Activated CD4-positive, alpha-beta T cell treated with anti-CD3 and anti-CD28 coated beads, Interleukin-2, amount 10 ng/mL, durations not matched to agents 7 days and 5 days (primary cell): ENCODE measurements around the gene MOK. TPM values are rescaled to one million over a fixed set of nuclear protein-coding genes. Genes with fewer than 3 reads are reported as not detected.

ENCODE experiments used
- CTCF ChIA-PET: fragments of 350-600 bp; sonication (Branson Sonifier 250); formaldehyde crosslinking; loops from one replicate; lab custom pipeline; 2021; ENCODE audit warnings: antibody characterized with exemption; lab: Charles Lee
- POLR2A ChIA-PET: fragments of 350-600 bp; sonication (Branson Sonifier 250); formaldehyde crosslinking; loops from one replicate; lab custom pipeline; 2021; ENCODE audit warnings: antibody characterized with exemption; lab: Charles Lee
- DNase-seq: peaks from one replicate; pipeline ENCODE4 v3.0.0-alpha.2; 2020
- H3K27ac Mint-ChIP-seq: one replicate; pipeline ENCODE4 v1.8.0; 2021; ENCODE audit warnings: mild to moderate bottlenecking, moderate library complexity, mixed read lengths
- H3K27me3 Mint-ChIP-seq: one replicate; pipeline ENCODE4 v1.8.0; 2021; ENCODE audit warnings: mixed read lengths
- H3K36me3 Mint-ChIP-seq: one replicate; pipeline ENCODE4 v1.8.0; 2021; ENCODE audit warnings: low read depth, mixed read lengths
- H3K4me1 Mint-ChIP-seq: one replicate; pipeline ENCODE4 v1.8.0; 2021; ENCODE audit warnings: mixed read lengths
- H3K4me3 Mint-ChIP-seq: one replicate; pipeline ENCODE4 v1.8.0; 2021; ENCODE audit warnings: mild to moderate bottlenecking, moderate library complexity, mixed read lengths
- H3K9me3 Mint-ChIP-seq: one replicate; pipeline ENCODE4 v1.8.0; 2021; ENCODE audit warnings: mixed read lengths
- total RNA-seq, 2 experiments: library from RNA; stranded (reverse); gene quantifications; one replicate each; pipeline ENCODE4 v1.2.3, GENCODE V29; 2021

The MOK gene
- total RNA-seq, 2 experiments from 2014 or later: 0.96 to 1.4 TPM

DNA sequence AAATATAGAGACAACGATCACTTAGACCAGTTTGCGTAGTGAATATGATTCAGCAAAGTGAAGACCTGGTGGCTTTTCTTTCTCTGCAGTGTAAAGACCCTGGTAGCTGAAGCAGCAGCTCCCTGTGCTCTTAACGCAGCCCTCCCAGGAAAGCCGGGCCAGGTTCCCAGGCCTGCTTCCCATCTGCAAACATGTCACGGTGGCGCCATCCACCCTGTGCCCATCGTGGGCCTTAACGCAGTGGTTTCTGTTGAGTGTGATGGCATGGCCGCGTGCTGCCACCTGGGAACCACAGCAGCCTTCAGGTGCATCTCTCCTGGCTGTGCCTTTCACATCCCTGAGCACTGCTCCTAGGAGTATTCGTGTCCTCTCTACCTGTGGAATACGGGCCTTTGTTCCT, 93.7 kb downstream of the MOK start:
- Mint-ChIP-seq H3K36me3 (peaks cover 7% of the 10 kb centered on the region), H3K27ac (no peak overlapping the region), H3K4me1 (no peaks in the 10 kb centered on the region), H3K9me3 (no peaks in the 10 kb centered on the region), H3K4me3 (no peak overlapping the region), H3K27me3 (no peaks in the 10 kb centered on the region)
- DNase-seq: no peak
- ChIA-PET POLR2A (no interaction called here), CTCF (no interaction called here)

DNA sequence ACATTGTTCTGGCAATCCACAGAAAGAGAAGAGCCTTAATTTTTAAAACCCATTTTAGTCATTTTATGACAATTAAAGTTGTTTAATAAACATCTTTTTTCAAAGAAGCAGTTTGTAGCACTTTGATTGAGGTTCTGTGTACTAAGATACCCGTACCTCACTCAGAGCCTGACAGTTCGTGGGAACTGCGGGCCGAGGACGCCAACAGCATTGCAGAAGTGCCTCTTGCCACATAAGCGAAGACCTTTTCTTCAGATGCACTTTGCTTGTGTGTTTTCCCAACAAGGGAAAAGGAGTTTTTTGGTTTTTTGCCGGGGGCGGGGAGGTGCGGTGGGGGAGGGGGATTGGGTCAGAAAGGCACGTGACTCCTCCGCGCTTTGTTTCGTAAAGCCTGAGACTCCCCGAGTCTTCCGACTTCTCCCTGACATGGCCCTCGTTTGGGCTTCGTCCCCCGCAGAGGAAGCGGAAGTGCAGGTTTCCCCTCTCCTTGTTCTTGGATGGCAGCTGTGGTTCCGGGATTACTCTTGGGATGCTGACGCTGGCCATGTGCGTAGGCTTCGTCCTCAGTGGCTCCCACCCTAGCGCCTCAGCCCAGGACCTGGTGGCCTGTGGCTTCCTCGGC, 94.4 kb downstream of the MOK start:
- Mint-ChIP-seq H3K4me1 (peaks cover under 1% of the 10 kb centered on the region), H3K9me3 (no peaks in the 10 kb centered on the region), H3K27ac (no peak overlapping the region), H3K36me3 (peaks cover 10% of the 10 kb centered on the region), H3K4me3 (no peak overlapping the region), H3K27me3 (no peaks in the 10 kb centered on the region)
- ChIA-PET CTCF (no interaction called here), POLR2A (no interaction called here)
- DNase-seq: no peak

DNA sequence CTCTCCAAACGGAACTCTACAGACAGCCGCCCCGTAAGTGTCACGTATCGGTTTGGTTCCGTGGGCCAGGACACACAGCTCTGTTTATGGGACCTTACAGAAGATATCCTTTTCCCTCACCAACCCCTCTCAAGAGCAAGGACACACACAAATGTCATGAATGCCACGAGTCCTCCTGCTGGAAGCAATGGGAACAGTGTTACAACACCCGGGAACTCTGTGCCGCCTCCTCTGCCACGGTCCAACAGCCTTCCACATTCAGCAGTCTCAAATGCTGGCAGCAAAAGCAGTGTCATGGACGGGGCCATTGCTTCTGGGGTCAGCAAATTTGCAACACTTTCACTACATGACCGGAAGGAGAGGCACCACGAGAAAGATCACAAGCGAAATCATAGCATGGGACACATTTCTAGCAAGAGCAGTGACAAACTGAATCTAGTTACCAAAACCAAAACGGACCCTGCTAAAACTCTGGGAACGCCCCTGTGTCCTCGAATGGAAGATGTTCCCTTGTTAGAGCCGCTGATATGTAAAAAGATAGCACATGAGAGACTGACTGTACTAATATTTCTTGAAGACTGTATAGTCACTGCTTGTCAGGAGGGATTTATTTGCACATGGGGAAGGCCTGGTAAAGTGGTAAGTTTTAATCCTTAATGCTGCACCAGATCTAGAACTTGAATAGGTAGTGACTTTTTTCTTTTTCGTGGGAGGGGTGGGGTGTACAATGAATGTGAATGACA, 95.6 kb downstream of the MOK start:
- no peaks in the 10 kb centered on the region for H3K9me3 Mint-ChIP-seq
- ChIA-PET POLR2A (no interaction called here), CTCF (no interaction called here)
- peaks cover 14% of the 10 kb centered on the region for H3K36me3 Mint-ChIP-seq
- H3K27ac Mint-ChIP-seq: no peak overlapping the region
- no peak for DNase-seq
- peaks cover 5% of the 10 kb centered on the region for H3K4me1 Mint-ChIP-seq
- no peaks in the 10 kb centered on the region for H3K27me3 Mint-ChIP-seq
- no peak overlapping the region for H3K4me3 Mint-ChIP-seq

DNA sequence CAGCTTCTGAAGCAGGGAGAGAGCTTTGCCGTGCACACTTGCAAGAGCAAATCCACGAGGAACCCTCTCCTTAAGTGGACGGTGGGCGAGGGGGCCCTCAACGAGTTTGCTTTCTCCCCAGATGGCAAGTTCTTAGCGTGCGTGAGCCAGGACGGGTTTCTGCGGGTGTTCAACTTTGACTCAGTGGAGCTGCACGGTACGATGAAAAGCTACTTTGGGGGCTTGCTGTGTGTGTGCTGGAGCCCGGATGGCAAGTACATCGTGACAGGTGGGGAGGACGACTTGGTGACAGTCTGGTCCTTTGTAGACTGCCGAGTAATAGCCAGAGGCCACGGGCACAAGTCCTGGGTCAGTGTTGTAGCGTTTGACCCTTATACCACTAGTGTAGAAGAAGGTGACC, 96.2 kb downstream of the MOK start:
- Mint-ChIP-seq H3K27me3 (no peaks in the 10 kb centered on the region), H3K4me3 (no peak overlapping the region), H3K9me3 (no peaks in the 10 kb centered on the region), H3K36me3 (peaks cover 17% of the 10 kb centered on the region), H3K4me1 (peaks cover 5% of the 10 kb centered on the region), H3K27ac (no peak overlapping the region)
- POLR2A ChIA-PET: no interaction called here
- CTCF ChIA-PET: no interaction called here
- no peak for DNase-seq

DNA sequence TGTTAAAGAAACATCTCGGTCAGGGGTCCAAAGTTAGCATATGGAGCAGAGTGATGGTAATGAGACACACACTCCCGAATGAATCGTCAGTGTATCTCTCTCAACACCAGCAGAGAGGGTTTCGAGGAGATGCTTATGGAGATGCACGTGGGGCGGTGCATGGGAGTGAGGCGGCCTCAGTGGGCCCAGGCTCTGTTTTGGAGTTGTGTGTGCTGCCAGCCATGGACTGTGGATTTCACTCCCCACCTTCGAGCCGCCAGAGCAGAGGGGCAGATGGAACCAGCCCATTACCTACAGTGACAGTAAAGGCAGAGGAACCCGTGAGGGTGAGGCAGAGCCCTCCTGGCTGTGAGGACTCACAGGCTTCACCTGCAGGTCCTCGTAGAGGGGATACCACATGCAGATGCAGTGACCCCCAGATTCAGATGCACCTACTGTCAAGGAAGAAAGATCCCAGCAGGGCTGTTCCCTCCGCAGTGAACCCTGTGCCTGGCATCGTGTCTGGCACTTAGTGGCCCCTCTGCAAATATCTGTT, 97.1 kb downstream of the MOK start:
- peaks cover 17% of the 10 kb centered on the region for H3K36me3 Mint-ChIP-seq
- DNase-seq: no peak
- POLR2A ChIA-PET: no interaction called here
- H3K4me1 Mint-ChIP-seq: peaks cover 5% of the 10 kb centered on the region
- H3K27me3 Mint-ChIP-seq: no peaks in the 10 kb centered on the region
- no peak overlapping the region for H3K4me3 Mint-ChIP-seq
- no peaks in the 10 kb centered on the region for H3K9me3 Mint-ChIP-seq
- CTCF ChIA-PET: no interaction called here
- no peak overlapping the region for H3K27ac Mint-ChIP-seq

DNA sequence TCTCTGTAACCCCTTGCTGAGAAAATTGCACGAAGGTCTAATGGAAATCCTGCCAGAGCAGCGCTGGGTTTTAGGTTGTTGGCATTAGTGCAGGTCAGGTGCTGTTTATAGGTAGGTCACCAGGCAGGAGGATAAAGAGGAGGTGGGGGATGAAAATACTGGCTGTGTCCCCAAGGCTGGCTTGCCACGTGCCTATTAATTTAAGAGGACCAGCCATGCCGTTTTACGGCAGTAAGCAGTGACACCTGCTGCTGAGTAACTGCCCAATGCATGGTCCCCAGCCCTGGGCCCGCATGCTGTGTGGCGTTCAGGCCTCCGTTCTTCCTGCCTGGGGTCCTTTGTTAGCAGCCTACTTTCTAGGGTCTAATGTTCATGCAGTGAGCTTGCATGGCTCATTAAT, 98.0 kb downstream of the MOK start:
- no peak for DNase-seq
- H3K36me3 Mint-ChIP-seq: peaks cover 17% of the 10 kb centered on the region
- POLR2A ChIA-PET: no interaction called here
- CTCF ChIA-PET: no interaction called here
- no peak overlapping the region for H3K4me3 Mint-ChIP-seq
- H3K27ac Mint-ChIP-seq: no peak overlapping the region
- H3K4me1 Mint-ChIP-seq: peaks cover 7% of the 10 kb centered on the region
- no peaks in the 10 kb centered on the region for H3K9me3 Mint-ChIP-seq
- H3K27me3 Mint-ChIP-seq: no peaks in the 10 kb centered on the region

DNA sequence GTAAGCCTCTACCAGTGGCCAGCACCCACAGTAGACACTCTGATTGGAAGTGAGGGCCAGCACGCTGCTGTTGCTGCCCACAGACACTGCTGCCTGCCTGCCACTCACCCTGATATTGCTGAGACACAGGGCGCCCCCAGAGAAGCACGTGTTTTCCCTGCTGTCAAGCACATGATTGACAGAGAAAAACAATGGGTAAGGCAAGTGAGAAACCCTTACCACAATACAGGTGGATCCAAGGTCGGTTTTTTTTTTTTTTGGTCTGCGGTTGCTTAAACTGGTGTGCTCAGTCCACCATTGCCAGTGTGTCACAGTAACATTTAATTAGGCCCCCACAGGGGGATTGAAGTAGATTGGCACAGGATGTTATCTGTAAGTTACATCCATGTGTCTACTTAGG, 99.4 kb downstream of the MOK start:
- no peak for DNase-seq
- ChIA-PET CTCF (no interaction called here), POLR2A (no interaction called here)
- Mint-ChIP-seq H3K27ac (no peak overlapping the region), H3K9me3 (no peaks in the 10 kb centered on the region), H3K36me3 (peaks cover 23% of the 10 kb centered on the region), H3K4me1 (peaks cover 21% of the 10 kb centered on the region), H3K27me3 (no peaks in the 10 kb centered on the region), H3K4me3 (no peak overlapping the region)

DNA sequence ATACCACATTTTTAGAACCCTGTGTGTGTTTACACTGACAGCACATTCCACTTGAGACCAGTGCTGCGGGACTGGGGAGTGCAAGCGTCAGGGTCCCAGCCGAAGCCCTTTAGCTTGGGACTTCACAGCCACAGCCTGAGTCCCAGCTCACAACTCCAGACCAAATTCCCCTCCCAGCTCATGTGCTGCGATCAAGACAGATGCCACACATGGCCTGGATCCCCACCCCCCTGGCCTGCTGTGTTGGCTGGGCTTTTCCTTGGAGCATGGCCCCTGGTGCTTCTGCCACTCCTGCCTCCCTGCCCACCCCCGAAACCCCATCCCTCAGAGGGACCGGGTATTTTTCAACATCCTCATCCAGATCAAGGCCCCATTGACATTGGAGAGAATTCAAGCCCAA, 101.6 kb downstream of the MOK start:
- DNase-seq: no peak
- no peaks in the 10 kb centered on the region for H3K27me3 Mint-ChIP-seq
- CTCF ChIA-PET: no interaction called here
- POLR2A ChIA-PET: no interaction called here
- no peak overlapping the region for H3K4me3 Mint-ChIP-seq
- H3K9me3 Mint-ChIP-seq: no peaks in the 10 kb centered on the region
- H3K4me1 Mint-ChIP-seq: peaks cover 35% of the 10 kb centered on the region
- H3K36me3 Mint-ChIP-seq: peaks cover 33% of the 10 kb centered on the region
- no peak overlapping the region for H3K27ac Mint-ChIP-seq

DNA sequence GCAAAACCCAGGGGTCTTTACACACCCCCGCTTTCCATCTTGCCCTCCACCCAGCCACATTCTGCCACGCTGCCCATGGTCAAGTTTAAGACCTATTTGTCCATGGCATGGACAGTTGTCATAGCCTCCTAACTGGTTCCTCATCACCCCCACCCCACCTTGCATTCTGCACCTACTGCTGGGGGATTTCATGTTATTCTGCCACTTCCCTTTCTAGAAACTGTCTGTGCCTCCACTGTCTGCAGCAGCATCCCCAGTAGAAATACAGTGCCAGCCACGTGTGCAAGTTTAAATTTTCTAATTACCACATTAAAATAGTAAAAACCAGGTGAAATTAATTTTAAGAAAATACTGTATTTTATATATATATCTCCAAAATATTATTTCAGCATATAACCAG, 102.0 kb downstream of the MOK start:
- CTCF ChIA-PET: no interaction called here
- no peaks in the 10 kb centered on the region for H3K27me3 Mint-ChIP-seq
- no peaks in the 10 kb centered on the region for H3K9me3 Mint-ChIP-seq
- POLR2A ChIA-PET: no interaction called here
- no peak overlapping the region for H3K4me3 Mint-ChIP-seq
- H3K4me1 Mint-ChIP-seq: peaks cover 35% of the 10 kb centered on the region
- DNase-seq: no peak
- H3K27ac Mint-ChIP-seq: no peak overlapping the region
- peaks cover 35% of the 10 kb centered on the region for H3K36me3 Mint-ChIP-seq

DNA sequence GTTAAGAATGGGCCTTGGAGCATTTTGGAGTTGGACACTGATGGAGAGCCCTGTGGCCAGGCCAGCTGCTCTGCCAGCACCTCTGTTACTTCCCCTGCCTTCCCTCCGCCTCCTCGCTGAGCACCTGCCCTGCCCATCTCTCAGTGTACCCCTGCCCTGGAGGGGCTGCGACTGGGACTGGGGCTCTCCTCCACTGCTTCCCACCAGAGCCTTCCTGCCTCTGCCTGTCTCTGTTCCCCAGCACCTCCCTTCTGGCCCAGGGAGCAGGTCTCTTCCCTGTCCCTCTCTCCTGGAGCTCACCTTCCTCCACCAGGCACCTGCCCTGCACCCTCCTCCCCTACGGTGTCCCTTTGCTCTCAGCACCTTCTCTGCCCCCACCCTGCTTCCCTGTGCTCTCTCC, 103.2 kb downstream of the MOK start:
- H3K4me1 Mint-ChIP-seq: peaks cover 46% of the 10 kb centered on the region
- no peak for DNase-seq
- H3K36me3 Mint-ChIP-seq: peaks cover 46% of the 10 kb centered on the region
- no peaks in the 10 kb centered on the region for H3K27me3 Mint-ChIP-seq
- ChIA-PET CTCF (no interaction called here), POLR2A (interaction anchor here (0.6 kb wide), 1 partner anchor 139 kb away, joined by 7 read pairs; no protein-coding TSS in a partner anchor)
- peak overlapping the region; percentile 65 for H3K27ac Mint-ChIP-seq
- H3K9me3 Mint-ChIP-seq: no peaks in the 10 kb centered on the region
- peak overlapping the region; percentile 14 for H3K4me3 Mint-ChIP-seq

DNA sequence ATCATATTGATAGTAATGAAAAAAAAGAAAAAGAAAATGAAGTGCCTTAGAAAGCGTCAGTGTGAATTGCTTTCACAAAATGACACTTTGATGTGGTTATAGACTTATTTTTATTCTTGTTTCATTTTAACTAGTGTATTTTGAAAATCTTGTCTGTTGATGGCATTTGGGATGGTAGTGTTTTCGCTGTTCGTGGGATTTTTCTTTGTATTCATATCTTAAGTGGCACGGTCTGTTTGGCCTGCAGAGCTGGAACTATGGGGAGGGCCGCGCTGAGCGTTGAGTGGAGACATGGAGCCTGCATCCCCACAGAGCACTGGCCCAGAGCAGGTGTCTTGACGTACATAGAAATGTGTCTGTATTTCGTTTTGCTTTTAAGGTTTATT, 103.6 kb downstream of the MOK start:
- no peaks in the 10 kb centered on the region for H3K9me3 Mint-ChIP-seq
- POLR2A ChIA-PET: interaction anchor here (0.6 kb wide), 1 partner anchor 138 kb away, joined by 7 read pairs; no protein-coding TSS in a partner anchor

DNA sequence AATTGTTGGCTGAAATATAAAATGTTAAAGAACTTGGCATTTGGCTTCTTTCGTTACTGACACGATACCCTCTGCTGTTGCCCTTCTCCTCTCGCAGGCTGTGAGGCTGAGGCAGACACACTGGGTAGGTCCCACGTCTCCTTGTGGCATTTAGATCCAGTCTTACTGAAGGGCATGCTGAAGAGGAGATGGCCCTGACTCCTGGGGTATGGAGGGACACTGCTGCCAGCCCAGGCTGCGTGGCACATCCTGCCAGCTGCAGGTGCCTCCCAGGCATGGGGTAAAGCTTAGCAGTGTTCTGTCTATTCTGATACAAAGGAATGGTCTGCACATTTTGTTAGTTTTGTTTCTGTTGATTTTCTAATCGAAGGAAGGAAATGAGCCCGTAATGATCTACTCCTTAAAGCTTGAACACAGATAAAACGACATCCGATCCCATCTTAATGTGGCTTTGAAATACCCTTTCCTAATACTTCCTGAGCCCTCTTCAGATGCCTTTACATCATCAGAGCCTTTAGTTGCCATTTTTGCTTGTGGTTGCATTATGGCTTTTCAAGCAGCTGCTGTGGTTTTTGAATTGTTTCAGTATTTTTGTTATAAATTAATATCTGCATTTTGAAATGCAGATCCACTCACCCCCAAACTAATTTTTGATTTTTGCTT, 104.1 kb downstream of the MOK start:
- Mint-ChIP-seq H3K36me3 (peaks cover 52% of the 10 kb centered on the region), H3K9me3 (no peaks in the 10 kb centered on the region), H3K27ac (peak overlapping the region; percentile 76), H3K4me1 (peaks cover 46% of the 10 kb centered on the region), H3K4me3 (peak overlapping the region; percentile 6), H3K27me3 (no peaks in the 10 kb centered on the region)
- ChIA-PET POLR2A (no interaction called here), CTCF (interaction anchor here (0.6 kb wide), 1 partner anchor 12 kb away, joined by 4 read pairs; no protein-coding TSS in a partner anchor)
- DNase-seq: no peak

More for the DNA sequence above, 103.6 kb downstream of the MOK start:
- DNase-seq: no peak
- Mint-ChIP-seq H3K36me3 (peaks cover 48% of the 10 kb centered on the region), H3K4me1 (peaks cover 46% of the 10 kb centered on the region), H3K4me3 (peak overlapping the region; percentile 6), H3K27ac (peak overlapping the region; percentile 76), H3K27me3 (no peaks in the 10 kb centered on the region)
- CTCF ChIA-PET: interaction anchor here (0.6 kb wide), 1 partner anchor 12 kb away, joined by 4 read pairs; no protein-coding TSS in a partner anchor
